T47D (cell line): ENCODE measurements around the gene ANKRD40.
A peak's percentile ranks its signal among the peaks of the same experiment; 100 is the strongest.

Experiments
- DNase-seq, 2 experiments: peaks; one replicate each; pipeline versions ENCODE4 v3.0.0 to v3.0.0-alpha.2; 2011 to 2012; ENCODE audit warnings: low read depth in 1 of 2, low spot score in 1 of 2
- JUND ChIP-seq: IDR thresholded peaks from 2 replicates; pipeline ENCODE4 v1.6.1; 2012; ENCODE audit warnings: low read depth
- in situ Hi-C: cut with HindIII; loops from 2 replicates; pipeline ENCODE4 v1.10.0; 2016; ENCODE audit warnings: low sequenced_read_pairs, low pct_unique_long_range_greater_than_20kb

The ANKRD40 gene

GRCh38 chr17:50699410-50699809, 8.3 kb downstream of the ANKRD40 start:
- in situ Hi-C loops, result no loop called here
- DNase-seq, result no peak
- no peak for TF ChIP-seq JUND

DNA sequence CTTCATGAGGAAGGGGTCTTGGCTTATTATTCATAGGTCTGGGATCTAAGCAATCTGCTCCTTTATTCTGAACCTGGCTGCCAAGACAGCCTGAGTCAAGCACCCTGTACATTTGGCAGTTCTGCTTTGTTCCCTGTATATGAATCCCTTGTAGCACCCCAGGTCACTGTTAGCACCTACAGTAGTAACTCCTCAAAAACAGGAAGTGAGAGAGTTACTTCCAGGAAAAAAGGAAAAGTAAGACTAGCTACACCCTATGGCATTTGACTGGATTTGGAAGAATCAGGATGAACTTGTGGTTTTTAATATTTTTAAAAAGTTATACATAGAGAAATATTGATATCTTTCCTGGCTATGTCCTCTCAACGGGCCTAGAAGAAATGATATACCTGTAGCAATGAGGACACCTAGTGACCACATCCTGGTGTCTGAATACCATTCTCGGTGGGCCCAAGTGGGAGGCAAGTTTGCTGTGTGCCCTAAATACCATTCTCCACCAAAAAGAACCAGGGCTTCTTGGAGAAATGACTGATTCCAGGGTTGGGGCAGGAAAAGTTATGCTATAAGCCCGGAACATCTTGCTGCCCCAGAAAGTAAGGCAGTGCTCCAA, 9.9 kb downstream of the ANKRD40 start:
- no peak for DNase-seq

GRCh38 chr17:50697062-50697461, 10.7 kb downstream of the ANKRD40 start:
- DNase-seq, result no peak
- no peak for TF ChIP-seq JUND
- in situ Hi-C loops, result no loop called here

More for the DNA sequence above, 9.9 kb downstream of the ANKRD40 start:
- TF ChIP-seq JUND, result no peak
- in situ Hi-C loops, result no loop called here

GRCh38 chr17:50696365-50696879, 11.3 kb downstream of the ANKRD40 start:
- DNase-seq, result no peak
- in situ Hi-C loops, result no loop called here
- no peak for TF ChIP-seq JUND

DNA sequence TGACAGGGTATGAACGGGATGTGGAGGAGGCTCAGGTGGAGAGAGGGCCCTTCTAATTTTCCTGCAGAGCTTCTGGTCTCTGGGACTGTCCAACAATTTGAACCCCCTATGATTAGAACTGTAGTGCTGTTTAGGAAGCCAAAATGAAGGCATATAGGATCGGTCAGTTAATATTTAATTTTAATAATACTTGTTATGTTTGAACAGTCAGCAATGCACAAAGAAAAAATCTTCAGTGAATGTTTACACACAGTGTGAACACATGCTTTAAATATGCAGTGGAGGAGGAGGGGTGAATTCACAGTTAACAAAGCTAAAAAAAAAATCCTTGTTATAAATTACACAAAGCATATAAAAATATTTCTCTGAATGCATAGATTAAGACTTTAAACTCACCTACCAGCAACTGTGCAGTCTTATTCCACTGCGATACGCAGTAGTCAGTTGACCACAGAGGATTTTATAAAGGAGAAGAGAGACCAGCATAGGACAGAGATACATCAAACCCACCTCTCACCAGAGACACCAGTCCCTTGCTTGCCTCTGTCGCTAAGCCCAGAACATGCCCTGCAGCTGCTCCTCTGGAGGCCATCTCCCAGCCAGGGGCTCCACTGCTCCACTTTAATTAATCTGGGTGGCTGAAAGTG, 14.6 kb downstream of the ANKRD40 start:
- in situ Hi-C loops, result no loop called here
- peak in 1 of 2 experiments; percentile 51 for DNase-seq
- TF ChIP-seq JUND, result peak; percentile 89; the same call in 1 of the 2 replicates

GRCh38 chr17:50692448-50693035, 15.2 kb downstream of the ANKRD40 start:
- in situ Hi-C loops, result no loop called here
- TF ChIP-seq JUND, result no peak
- peak in 1 of 2 experiments; percentile 47 for DNase-seq

DNA sequence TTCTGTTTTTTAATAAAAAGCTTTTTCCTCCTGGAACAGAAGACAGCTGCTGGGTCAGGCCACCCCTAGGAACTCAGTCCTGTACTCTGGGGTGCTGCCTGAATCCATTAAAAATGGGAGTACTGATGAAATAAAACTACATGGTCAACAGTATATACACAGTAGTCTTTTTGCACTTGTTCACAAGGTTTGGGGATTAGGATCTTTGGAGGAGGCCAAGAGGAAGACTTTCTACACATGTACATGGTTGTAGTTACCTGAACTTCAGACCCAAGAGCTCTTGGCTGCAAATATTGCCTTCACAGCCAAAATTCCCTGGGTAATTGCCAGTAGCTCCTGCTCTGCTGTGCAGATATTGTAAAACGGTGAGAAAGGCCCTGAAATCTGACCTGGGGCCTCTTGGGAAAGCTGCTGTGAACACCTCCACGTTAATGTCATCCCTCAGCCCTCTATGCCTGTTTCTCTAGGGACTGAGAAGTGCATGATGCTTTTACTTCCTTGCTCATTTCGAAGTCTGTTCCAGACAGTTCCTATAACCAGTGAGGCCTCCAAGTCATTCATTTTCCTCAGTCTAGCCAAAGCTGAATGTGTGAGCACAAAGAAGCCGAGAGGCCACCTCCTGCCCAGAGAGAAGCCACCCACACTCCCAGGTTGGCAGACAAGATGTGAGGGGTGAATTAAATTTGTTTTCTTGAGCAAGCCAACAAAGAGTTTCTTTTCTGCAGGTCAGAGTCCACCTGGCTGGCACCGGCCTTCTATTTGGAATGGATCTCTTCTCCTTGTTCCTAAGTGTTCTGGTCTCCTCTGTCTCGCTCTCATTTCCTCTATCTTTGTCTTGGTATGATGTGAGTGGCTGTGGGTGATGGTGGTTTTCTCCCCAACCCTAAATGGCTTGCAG, 15.9 kb downstream of the ANKRD40 start:
- peak in 1 of 2 experiments; percentile 78 for DNase-seq
- in situ Hi-C loops, result no loop called here
- TF ChIP-seq JUND, result no peak

GRCh38 chr17:50690887-50691549, 16.7 kb downstream of the ANKRD40 start:
- TF ChIP-seq JUND, result no peak
- in situ Hi-C loops, result no loop called here
- DNase-seq, result peak in 1 of 2 experiments; percentile 55

GRCh38 chr17:50689956-50690886, 17.5 kb downstream of the ANKRD40 start:
- no peak for DNase-seq
- TF ChIP-seq JUND, result no peak
- in situ Hi-C loops, result no loop called here

DNA sequence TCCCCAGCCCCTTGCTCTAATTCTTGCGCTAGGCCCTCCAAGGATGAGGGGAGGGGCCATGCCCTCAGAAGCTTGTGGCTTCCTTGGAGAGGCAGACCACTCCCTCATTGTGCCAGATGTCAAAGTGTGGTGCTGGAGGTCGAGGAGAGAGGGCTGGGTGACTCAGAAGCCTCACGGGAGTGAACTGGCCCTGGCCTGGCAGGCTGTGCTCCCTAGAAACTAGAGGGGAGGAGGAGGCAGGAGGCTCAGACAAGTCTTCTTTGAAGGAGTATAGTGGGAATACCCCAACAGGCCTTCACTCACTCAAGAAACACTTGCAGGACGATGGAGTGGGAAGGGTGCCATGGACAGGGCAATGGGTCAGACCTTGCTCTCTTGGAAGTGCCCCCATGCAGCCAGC, 18.5 kb downstream of the ANKRD40 start:
- DNase-seq, result no peak
- no peak for TF ChIP-seq JUND
- in situ Hi-C loops, result no loop called here

GRCh38 chr17:50688245-50688644, 19.5 kb downstream of the ANKRD40 start:
- in situ Hi-C loops, result no loop called here
- DNase-seq, result no peak
- TF ChIP-seq JUND, result no peak
